SK-N-SH (cell line): ENCODE results near the gene MAP2K5. TPM values are rescaled to one million over a fixed set of nuclear protein-coding genes. Genes with fewer than 3 reads are reported as not detected.

Source experiments
- CTCF ChIA-PET: fragments of 300-600, 350-600 bp; formaldehyde crosslinking; extraction: SDS; loops from one replicate; lab custom pipeline; 2021; lab: Yijun Ruan, JAX
- POLR2A ChIA-PET: fragments of 350-600 bp; sonication (Branson Sonifier 250); formaldehyde crosslinking; extraction: SDS; loops from one replicate; lab custom pipeline; 2020; ENCODE audit warnings: antibody characterized with exemption, inconsistent platforms; lab: Yijun Ruan, JAX
- DNase-seq: peaks from one replicate; pipeline ENCODE4 v3.0.0; 2012
- H2AFZ ChIP-seq: fragments of 200-600 bp; sonication (generic); 2 replicates; pipeline ENCODE4 v1.8.1; 2016; ENCODE audit warnings: antibody characterized with exemption, mild to moderate bottlenecking, low read depth
- H3F3A ChIP-seq: fragments of 200-600 bp; sonication (generic); replicated peaks from 2 replicates; pipeline ENCODE3; 2016; ENCODE audit warnings: antibody characterized with exemption, mild to moderate bottlenecking; ENCODE audit not compliant: insufficient read depth
- H3K27ac ChIP-seq, 2 experiments: fragments of 200-500 bp in 1 of 2; fragments of 200-600 bp in 1 of 2; sonication (Bioruptor generic) in 1 of 2; sonication (generic), shearing (Covaris generic) in 1 of 2; 2 replicates each; pipeline versions ENCODE4 v1.5.1 to v1.6.1; 2014 to 2016; ENCODE audit warnings: low read depth in 2 of 2, inconsistent platforms in 1 of 2, low read length in 1 of 2, mild to moderate bottlenecking in 1 of 2, mixed read lengths in 1 of 2
- H3K27me3 ChIP-seq: fragments of 200-600 bp; sonication (generic), shearing (Covaris generic); 2 replicates; pipeline ENCODE4 v1.6.1; 2016; ENCODE audit warnings: mixed run types; ENCODE audit not compliant: insufficient read depth
- H3K36me3 ChIP-seq, 2 experiments: fragments of 200-500 bp in 1 of 2; fragments of 200-600 bp in 1 of 2; sonication (Bioruptor generic) in 1 of 2; sonication (generic) in 1 of 2; replicated peaks in 1 of 2; 2 replicates each; pipeline versions ENCODE3 to v1.5.1; 2014 to 2016; ENCODE audit warnings: low read length in 1 of 2, mild to moderate bottlenecking in 1 of 2; ENCODE audit not compliant: insufficient read depth in 2 of 2, control insufficient read depth in 1 of 2
- H3K4me1 ChIP-seq, 2 experiments: fragments of 200-500 bp in 1 of 2; fragments of 200-600 bp in 1 of 2; sonication (Bioruptor generic) in 1 of 2; sonication (generic), shearing (Covaris generic) in 1 of 2; 2 replicates each; pipeline versions ENCODE4 v1.5.1 to v1.6.1; 2014 to 2016; ENCODE audit warnings: low read depth in 1 of 2, low read length in 1 of 2, mixed run types in 1 of 2; ENCODE audit not compliant: insufficient read depth in 2 of 2, control insufficient read depth in 1 of 2
- H3K4me2 ChIP-seq: fragments of 200-600 bp; sonication (generic), shearing (Covaris generic); 2 replicates; pipeline ENCODE4 v1.6.1; 2017; ENCODE audit warnings: mixed run types
- H3K4me3 ChIP-seq, 2 experiments: fragments of 200-500 bp in 1 of 2; fragments of 200-600 bp in 1 of 2; sonication (Bioruptor generic) in 1 of 2; sonication (generic), shearing (Covaris generic) in 1 of 2; 2 replicates each; pipeline versions ENCODE4 v1.5.1 to v1.8.1; 2014 to 2016; ENCODE audit warnings: low read depth in 2 of 2, inconsistent platforms in 1 of 2, low read length in 1 of 2, mild to moderate bottlenecking in 1 of 2, mixed read lengths in 1 of 2, moderate library complexity in 1 of 2
- H3K79me2 ChIP-seq: fragments of 200-600 bp; sonication (generic); 2 replicates; pipeline ENCODE4 v1.8.1; 2017; ENCODE audit warnings: mild to moderate bottlenecking; ENCODE audit not compliant: insufficient read depth
- H3K9ac ChIP-seq: fragments of 200-600 bp; sonication (generic); 2 replicates; pipeline ENCODE4 v1.6.1; 2017; ENCODE audit warnings: mixed run types
- H3K9me2 ChIP-seq: fragments of 200-600 bp; sonication (generic); 2 replicates; pipeline ENCODE4 v1.6.1; 2017; ENCODE audit warnings: mixed run types
- H3K9me3 ChIP-seq: fragments of 200-600 bp; sonication (generic); 2 replicates; pipeline ENCODE4 v1.6.1; 2017; ENCODE audit warnings: mixed run types, mild to moderate bottlenecking, moderate library complexity
- H4K20me1 ChIP-seq: fragments of 200-600 bp; sonication (generic); 2 replicates; pipeline ENCODE4 v1.6.1; 2017; ENCODE audit warnings: mild to moderate bottlenecking, mixed run types; ENCODE audit not compliant: insufficient read depth
- CTCF ChIP-seq: fragments of 200-600 bp; sonication (generic); IDR thresholded peaks from 2 replicates; pipeline ENCODE4 v1.6.1; 2017; ENCODE audit warnings: antibody characterized with exemption, mild to moderate bottlenecking, moderate library complexity
- ELF1 ChIP-seq: IDR thresholded peaks from 2 replicates; pipeline ENCODE4 v1.4.0; 2012
- EP300 ChIP-seq, 2 experiments: IDR thresholded peaks; 2 replicates each; pipeline versions ENCODE4 v1.4.0 to v1.6.1; 2012; ENCODE audit warnings: borderline replicate concordance in 1 of 2, low read depth in 1 of 2, low read length in 1 of 2
- FOXM1 ChIP-seq: IDR thresholded peaks from 2 replicates; pipeline ENCODE4 v1.4.0; 2012; ENCODE audit warnings: low read depth, mild to moderate bottlenecking
- GATA2 ChIP-seq: sonication (generic); formaldehyde crosslinking; IDR thresholded peaks from 2 replicates; pipeline ENCODE4 v1.5.0; 2020; ENCODE audit warnings: mild to moderate bottlenecking, missing genetic modification reagents
- JUND ChIP-seq: IDR thresholded peaks from 2 replicates; pipeline ENCODE4 v1.4.0; 2012
- MXI1 ChIP-seq: IDR thresholded peaks from 2 replicates; pipeline ENCODE4 v1.6.1; 2012; ENCODE audit warnings: mild to moderate bottlenecking, low read depth, low read length, improper control_type of control experiment
- NFIC ChIP-seq: IDR thresholded peaks from 2 replicates; pipeline ENCODE4 v1.4.0; 2012; ENCODE audit warnings: borderline replicate concordance
- NRF1 ChIP-seq: IDR thresholded peaks from 2 replicates; pipeline ENCODE4 v1.6.1; 2012; ENCODE audit warnings: low read depth, mild to moderate bottlenecking, low read length
- POLR2AphosphoS5 ChIP-seq: IDR thresholded peaks from 2 replicates; pipeline ENCODE4 v1.6.1; 2012; ENCODE audit warnings: low read depth, low read length
- RAD21 ChIP-seq: IDR thresholded peaks from 2 replicates; pipeline ENCODE4 v1.6.1; 2012; ENCODE audit warnings: mild to moderate bottlenecking, low read length
- RCOR1 ChIP-seq: fragments of 150-350 bp; IDR thresholded peaks from 2 replicates; pipeline ENCODE4 v1.6.1; 2017; ENCODE audit warnings: antibody characterized with exemption, low read length
- SIN3A ChIP-seq: IDR thresholded peaks from 2 replicates; pipeline ENCODE4 v1.6.1; 2012; ENCODE audit warnings: low read depth, mild to moderate bottlenecking, low read length, moderate library complexity, borderline replicate concordance
- SMC3 ChIP-seq: IDR thresholded peaks from 2 replicates; pipeline ENCODE4 v1.6.1; 2012; ENCODE audit warnings: low read depth, low read length, improper control_type of control experiment
- TAF1 ChIP-seq: IDR thresholded peaks from 2 replicates; pipeline ENCODE4 v1.6.1; 2012; ENCODE audit warnings: low read depth, mild to moderate bottlenecking, low read length, moderate library complexity, borderline replicate concordance
- TCF12 ChIP-seq: IDR thresholded peaks from 2 replicates; pipeline ENCODE4 v1.4.0; 2012
- WGBS: methylation state at CpG from one replicate; pipeline ENCODE4 v1.1.6; 2017; ENCODE audit warnings: low lambda C conversion rate; 5-methylcytosine and 5-hydroxymethylcytosine counted together
- polyA plus RNA-seq, 3 experiments: library from polyadenylated mRNA; depleted of rRNA; stranded (reverse); fragments of >200 nt; gene quantifications; 2 replicates each; pipeline ENCODE4 v1.2.3, GENCODE V29; 2012
- TF ChIP-seq, protein P1 (sequence below): IDR thresholded peaks from 2 replicates; pipeline ENCODE4; 2012
- TF ChIP-seq, protein P2 (sequence below): IDR thresholded peaks from 2 replicates; pipeline ENCODE4 v1.6.1; 2012; ENCODE audit warnings: mild to moderate bottlenecking, low read depth, low read length, moderate library complexity
- TF ChIP-seq, protein P3 (sequence below): IDR thresholded peaks from 2 replicates; pipeline ENCODE4 v1.4.0; 2012; ENCODE audit warnings: low read depth, borderline replicate concordance
- TF ChIP-seq, protein P4 (sequence below): fragments of 150-350 bp; IDR thresholded peaks from 2 replicates; pipeline ENCODE4 v1.6.1; 2017; ENCODE audit warnings: antibody characterized with exemption, low read length, low read depth, borderline replicate concordance
- TF ChIP-seq, protein P5 (sequence below): IDR thresholded peaks from 2 replicates; pipeline ENCODE4 v1.4.0; 2012; ENCODE audit warnings: low read depth

Gene MAP2K5
- polyA plus RNA-seq, 1 of the 3 experiments (the other 2 are of a cell fraction): 6.2 TPM

DNA sequence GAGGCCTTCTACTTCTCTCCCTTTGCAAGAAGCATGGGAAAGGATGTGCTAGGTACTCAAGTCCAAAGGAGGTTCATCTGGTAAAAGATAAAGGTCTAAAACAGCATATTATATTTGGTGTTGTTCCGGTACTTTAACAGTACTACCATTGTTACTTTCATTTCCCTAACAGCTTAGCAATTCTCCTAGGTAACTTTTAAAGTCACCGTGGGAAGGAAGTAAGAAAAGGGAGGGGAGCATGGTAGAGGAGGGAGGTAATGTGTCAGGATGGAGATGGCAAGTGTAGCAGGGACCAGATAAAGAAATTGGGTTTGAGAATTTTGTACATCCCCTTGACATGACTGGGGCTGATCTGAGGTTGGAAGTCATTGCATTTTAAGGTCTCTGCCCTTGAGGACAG, 193.4 kb downstream of the MAP2K5 start (continued):
- TF ChIP-seq, protein P1, sequence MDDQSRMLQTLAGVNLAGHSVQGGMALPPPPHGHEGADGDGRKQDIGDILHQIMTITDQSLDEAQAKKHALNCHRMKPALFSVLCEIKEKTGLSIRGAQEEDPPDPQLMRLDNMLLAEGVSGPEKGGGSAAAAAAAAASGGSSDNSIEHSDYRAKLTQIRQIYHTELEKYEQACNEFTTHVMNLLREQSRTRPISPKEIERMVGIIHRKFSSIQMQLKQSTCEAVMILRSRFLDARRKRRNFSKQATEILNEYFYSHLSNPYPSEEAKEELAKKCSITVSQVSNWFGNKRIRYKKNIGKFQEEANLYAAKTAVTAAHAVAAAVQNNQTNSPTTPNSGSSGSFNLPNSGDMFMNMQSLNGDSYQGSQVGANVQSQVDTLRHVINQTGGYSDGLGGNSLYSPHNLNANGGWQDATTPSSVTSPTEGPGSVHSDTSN: no peak
- no peak for TF ChIP-seq TCF12
- TF ChIP-seq FOXM1: no peak

DNA sequence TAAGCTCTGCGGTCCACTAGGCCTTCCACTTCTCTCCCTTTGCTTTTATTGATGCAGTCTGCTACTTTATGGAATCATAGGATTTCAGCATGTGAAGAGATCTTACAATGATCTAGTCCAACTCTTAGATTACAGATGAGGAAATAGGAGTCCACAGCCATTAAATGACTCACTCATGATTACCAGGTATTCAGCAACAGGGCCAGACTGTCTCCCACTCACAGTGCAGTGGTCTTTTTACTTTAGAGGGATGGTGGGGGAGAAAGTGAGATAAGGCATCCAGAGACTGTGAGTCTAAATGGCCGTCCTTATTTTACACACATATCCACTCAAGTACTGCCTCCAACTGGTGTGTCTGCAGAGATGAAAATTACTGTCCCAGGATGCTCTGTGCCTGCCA, 194.3 kb downstream of the MAP2K5 start:
- CTCF ChIA-PET: no interaction called here
- POLR2A ChIA-PET: no interaction called here
- H3F3A ChIP-seq: no peaks in the 10 kb centered on the region
- H3K9me2 ChIP-seq: no peaks in the 10 kb centered on the region
- peaks cover 5 to 7% of the 10 kb centered on the region in 2 experiments; a peak in 2 of 4 replicates for H3K4me1 ChIP-seq
- H3K9me3 ChIP-seq: no peaks in the 10 kb centered on the region
- no peak for TF ChIP-seq GATA2 (CRISPR knock-in tag)
- no peak for TF ChIP-seq NFIC
- TF ChIP-seq NRF1: no peak
- TF ChIP-seq JUND: no peak
- no peak for TF ChIP-seq EP300 (IDR thresholded peaks at IDR 0.05; ENCODE audit: borderline replicate concordance in 1 of 2, low read depth in 1 of 2, low read length in 1 of 2)
- no peak for TF ChIP-seq RCOR1
- TF ChIP-seq TAF1: no peak
- TF ChIP-seq, protein P2, sequence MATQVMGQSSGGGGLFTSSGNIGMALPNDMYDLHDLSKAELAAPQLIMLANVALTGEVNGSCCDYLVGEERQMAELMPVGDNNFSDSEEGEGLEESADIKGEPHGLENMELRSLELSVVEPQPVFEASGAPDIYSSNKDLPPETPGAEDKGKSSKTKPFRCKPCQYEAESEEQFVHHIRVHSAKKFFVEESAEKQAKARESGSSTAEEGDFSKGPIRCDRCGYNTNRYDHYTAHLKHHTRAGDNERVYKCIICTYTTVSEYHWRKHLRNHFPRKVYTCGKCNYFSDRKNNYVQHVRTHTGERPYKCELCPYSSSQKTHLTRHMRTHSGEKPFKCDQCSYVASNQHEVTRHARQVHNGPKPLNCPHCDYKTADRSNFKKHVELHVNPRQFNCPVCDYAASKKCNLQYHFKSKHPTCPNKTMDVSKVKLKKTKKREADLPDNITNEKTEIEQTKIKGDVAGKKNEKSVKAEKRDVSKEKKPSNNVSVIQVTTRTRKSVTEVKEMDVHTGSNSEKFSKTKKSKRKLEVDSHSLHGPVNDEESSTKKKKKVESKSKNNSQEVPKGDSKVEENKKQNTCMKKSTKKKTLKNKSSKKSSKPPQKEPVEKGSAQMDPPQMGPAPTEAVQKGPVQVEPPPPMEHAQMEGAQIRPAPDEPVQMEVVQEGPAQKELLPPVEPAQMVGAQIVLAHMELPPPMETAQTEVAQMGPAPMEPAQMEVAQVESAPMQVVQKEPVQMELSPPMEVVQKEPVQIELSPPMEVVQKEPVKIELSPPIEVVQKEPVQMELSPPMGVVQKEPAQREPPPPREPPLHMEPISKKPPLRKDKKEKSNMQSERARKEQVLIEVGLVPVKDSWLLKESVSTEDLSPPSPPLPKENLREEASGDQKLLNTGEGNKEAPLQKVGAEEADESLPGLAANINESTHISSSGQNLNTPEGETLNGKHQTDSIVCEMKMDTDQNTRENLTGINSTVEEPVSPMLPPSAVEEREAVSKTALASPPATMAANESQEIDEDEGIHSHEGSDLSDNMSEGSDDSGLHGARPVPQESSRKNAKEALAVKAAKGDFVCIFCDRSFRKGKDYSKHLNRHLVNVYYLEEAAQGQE: no peak
- TF ChIP-seq CTCF: no peak
- TF ChIP-seq, protein P3, sequence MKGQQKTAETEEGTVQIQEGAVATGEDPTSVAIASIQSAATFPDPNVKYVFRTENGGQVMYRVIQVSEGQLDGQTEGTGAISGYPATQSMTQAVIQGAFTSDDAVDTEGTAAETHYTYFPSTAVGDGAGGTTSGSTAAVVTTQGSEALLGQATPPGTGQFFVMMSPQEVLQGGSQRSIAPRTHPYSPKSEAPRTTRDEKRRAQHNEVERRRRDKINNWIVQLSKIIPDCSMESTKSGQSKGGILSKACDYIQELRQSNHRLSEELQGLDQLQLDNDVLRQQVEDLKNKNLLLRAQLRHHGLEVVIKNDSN: no peak
- TF ChIP-seq RAD21: no peak
- TF ChIP-seq MXI1: no peak
- no peak for TF ChIP-seq SMC3
- no peak for TF ChIP-seq SIN3A
- TF ChIP-seq POLR2AphosphoS5: no peak
- TF ChIP-seq, protein P4, sequence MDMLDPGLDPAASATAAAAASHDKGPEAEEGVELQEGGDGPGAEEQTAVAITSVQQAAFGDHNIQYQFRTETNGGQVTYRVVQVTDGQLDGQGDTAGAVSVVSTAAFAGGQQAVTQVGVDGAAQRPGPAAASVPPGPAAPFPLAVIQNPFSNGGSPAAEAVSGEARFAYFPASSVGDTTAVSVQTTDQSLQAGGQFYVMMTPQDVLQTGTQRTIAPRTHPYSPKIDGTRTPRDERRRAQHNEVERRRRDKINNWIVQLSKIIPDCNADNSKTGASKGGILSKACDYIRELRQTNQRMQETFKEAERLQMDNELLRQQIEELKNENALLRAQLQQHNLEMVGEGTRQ: no peak
- TF ChIP-seq, protein P5, sequence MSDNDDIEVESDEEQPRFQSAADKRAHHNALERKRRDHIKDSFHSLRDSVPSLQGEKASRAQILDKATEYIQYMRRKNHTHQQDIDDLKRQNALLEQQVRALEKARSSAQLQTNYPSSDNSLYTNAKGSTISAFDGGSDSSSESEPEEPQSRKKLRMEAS: no peak
- TF ChIP-seq, protein P1: no peak
- TF ChIP-seq ELF1: no peak
- DNase-seq: no peak
- no peak overlapping the region for H3K9ac ChIP-seq
- H2AFZ ChIP-seq: no peak overlapping the region
- H3K36me3 ChIP-seq: no peaks in the 10 kb centered on the region
- no peaks in the 10 kb centered on the region for H3K79me2 ChIP-seq
- no peak overlapping the region for H3K4me3 ChIP-seq
- no peaks in the 10 kb centered on the region for H3K27me3 ChIP-seq
- no peak overlapping the region for H3K4me2 ChIP-seq
- H4K20me1 ChIP-seq: no peaks in the 10 kb centered on the region
- no peak overlapping the region for H3K27ac ChIP-seq
- 94% methylated on average over 2 of the region's 2 CpGs for WGBS
